ENCODE data around the gene ADPRH. TPM values are rescaled to one million over a fixed set of nuclear protein-coding genes. Genes with fewer than 3 reads are reported as not detected.

The ADPRH gene
- total and polyA plus RNA-seq, 10 of the 15 experiments (the other 5 are each of a cell fraction or from before 2014, with no cell fraction given), result 2.3 to 32.6 (median 19.0) TPM

- Histone ChIP-seq H3K9ac (ENCODE audit: control insufficient read depth, insufficient read depth, low read length) (no peak overlapping the region), H3K4me2 (ENCODE audit: control insufficient read depth, insufficient read depth) (no peak overlapping the region), H3K36me3 (ENCODE audit: control insufficient read depth in 2 of 2, insufficient read depth in 2 of 2, low read length in 1 of 2) (peaks cover 0 to 3% of the 10 kb centered on the region in 2 experiments; a peak in 1 of 4 replicates), H3K4me1 (ENCODE audit: control insufficient read depth, insufficient read depth, low read length) (0 out of 2 replicates have a peak, but pooled peaks cover 5% of the 10 kb centered on the region), H3K79me2 (ENCODE audit: control insufficient read depth, insufficient read depth, low read length) (no peaks in the 10 kb centered on the region), H3K27me3 (replicated peaks in 1 of 2; ENCODE audit: control insufficient read depth in 2 of 2, insufficient read depth in 2 of 2, low read length in 1 of 2) (no peaks in the 10 kb centered on the region), H3K4me3 (no peak overlapping the region), H4K20me1 (ENCODE audit: control insufficient read depth, insufficient read depth) (no peaks in the 10 kb centered on the region), H3K9me3 (replicated peaks; ENCODE audit: control insufficient read depth, insufficient read depth, low read length) (no peaks in the 10 kb centered on the region; the same call in 2 of the 3 replicates), H3K27ac (ENCODE audit: control insufficient read depth, insufficient read depth) (no peak overlapping the region), H2AFZ (ENCODE audit: control insufficient read depth, low read depth, low read length) (no peak overlapping the region)
- BruUV-seq (replicated peaks), result no TSS peak
- intact Hi-C loops (cut with micrococcal nuclease; ENCODE audit: unreplicated experiment) (no loop called here), in situ Hi-C loops (cut with MboI) (no loop called here)
- DNase-seq (ENCODE audit: low read depth, low spot score) (no peak), FAIRE-seq (no peak), ATAC-seq (no peak)
- 92% methylated on average over 5 of the region's 6 CpGs for WGBS (ENCODE audit: insufficient coverage, insufficient replicate concordance, low lambda C conversion rate, missing lambda C conversion rate)
- RAD21 ChIA-PET (ENCODE audit: unreplicated experiment), result interaction anchor here (0.9 kb wide), 1 partner anchor 72 kb away, joined by 3 read pairs; no protein-coding TSS in a partner anchor
- no peak for TF ChIP-seq NFXL1 (IDR thresholded peaks at IDR 0.05; ENCODE audit: borderline replicate concordance)
- no peak for TF ChIP-seq REST (IDR thresholded peaks at IDR 0.05; ENCODE audit: low read depth, low read length)
- no peak for TF ChIP-seq WRNIP1 (IDR thresholded peaks at IDR 0.05; ENCODE audit: borderline replicate concordance, low read depth, low read length)
- TF ChIP-seq SRF (IDR thresholded peaks at IDR 0.05; ENCODE audit: low read depth in 2 of 2, low read length in 2 of 2), result no peak
- TF ChIP-seq HSF1 (IDR thresholded peaks at IDR 0.05; ENCODE audit: low read depth, low read length), result no peak
- no peak for TF ChIP-seq RB1 (IDR thresholded peaks at IDR 0.05; ENCODE audit: borderline replicate concordance)
- TF ChIP-seq NFYA (IDR thresholded peaks at IDR 0.05; ENCODE audit: borderline replicate concordance, low read depth, low read length), result no peak
- no peak for TF ChIP-seq BCL3 (IDR thresholded peaks at IDR 0.05; ENCODE audit: borderline replicate concordance, insufficient read depth, low read depth, low read length, poor library complexity, severe bottlenecking)
- no peak for TF ChIP-seq IRF3 (IDR thresholded peaks at IDR 0.05)
- no peak for TF ChIP-seq HDAC2 (IDR thresholded peaks at IDR 0.05)
- TF ChIP-seq ZBED1 (IDR thresholded peaks at IDR 0.05; ENCODE audit: borderline replicate concordance), result no peak
- TF ChIP-seq IRF5 (IDR thresholded peaks at IDR 0.05; ENCODE audit: borderline replicate concordance), result no peak
- TF ChIP-seq FOXM1 (IDR thresholded peaks at IDR 0.05; ENCODE audit: low read depth, low read length), result no peak
- POLR2A ChIA-PET, result interaction anchor here (0.9 kb wide), 1 partner anchor 17 kb away, joined by 4 read pairs; no protein-coding TSS in a partner anchor
- CTCF ChIA-PET, result interaction anchor here (1.0 to 2.2 kb wide), 2 partner anchors 8 to 50 kb away, joined by 3 to 6 read pairs; partner anchors contain the start of gene CD80
- SMC1A ChIA-PET (ENCODE audit: uncharacterized antibody, unreplicated experiment), result no interaction called here
Observed at GRCh38 chr3:119609301-119609700, 30.0 kb downstream of the ADPRH start.
